HG02798 (cell line): ENCODE data around the gene COG5.

Source experiments
- ATAC-seq: cut with Tn5 transposase; IDR thresholded peaks from one replicate; pipeline ENCODE4 v1.9.1; 2021; ENCODE audit warnings: mild to moderate bottlenecking; ENCODE audit not compliant: unreplicated experiment, poor library complexity

The COG5 gene

DNA sequence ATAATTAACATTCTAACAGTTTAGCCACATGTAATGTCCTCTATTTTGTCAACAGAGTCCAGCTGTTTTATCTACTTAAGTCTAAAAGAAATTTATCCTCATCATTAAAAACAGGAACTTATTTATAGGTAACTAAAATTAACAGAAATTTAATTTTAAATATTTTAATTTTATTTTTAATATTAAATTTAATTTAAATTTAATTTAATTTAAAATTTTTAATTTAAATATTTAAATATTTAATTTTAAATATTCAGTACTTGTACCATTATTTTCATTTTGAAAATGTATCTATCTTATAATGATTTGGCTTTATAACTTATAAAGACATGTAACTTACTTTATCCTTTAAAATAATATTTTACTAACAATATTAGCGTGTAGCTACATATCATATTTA lies 94.9 kb downstream of the COG5 start:
- no peak for ATAC-seq

DNA sequence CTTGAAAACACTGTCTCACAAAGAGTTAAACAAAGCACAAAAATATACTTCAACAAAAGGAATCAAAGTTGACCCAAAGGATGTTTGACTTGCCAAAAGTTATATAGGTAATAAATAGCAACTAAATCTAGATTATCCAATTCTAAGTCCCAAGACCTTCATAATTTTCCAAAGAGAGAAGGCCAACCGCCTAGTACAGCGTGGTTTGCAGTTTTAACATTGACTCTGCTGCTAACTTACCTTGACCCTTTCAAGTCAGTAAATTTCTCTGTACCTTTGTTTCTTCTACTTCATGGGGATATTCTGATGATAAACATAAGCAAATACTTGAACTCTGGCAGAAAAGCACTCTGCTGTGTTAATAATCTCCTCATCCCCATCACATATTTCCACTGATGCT lies 95.7 kb downstream of the COG5 start:
- no peak for ATAC-seq

- no peak for ATAC-seq
Observed at GRCh38 chr7:107464666-107465226, 99.0 kb downstream of the COG5 start.

GRCh38 chr7:107463139-107464078 lies 100.3 kb downstream of the COG5 start:
- peak; percentile 57 for ATAC-seq

DNA sequence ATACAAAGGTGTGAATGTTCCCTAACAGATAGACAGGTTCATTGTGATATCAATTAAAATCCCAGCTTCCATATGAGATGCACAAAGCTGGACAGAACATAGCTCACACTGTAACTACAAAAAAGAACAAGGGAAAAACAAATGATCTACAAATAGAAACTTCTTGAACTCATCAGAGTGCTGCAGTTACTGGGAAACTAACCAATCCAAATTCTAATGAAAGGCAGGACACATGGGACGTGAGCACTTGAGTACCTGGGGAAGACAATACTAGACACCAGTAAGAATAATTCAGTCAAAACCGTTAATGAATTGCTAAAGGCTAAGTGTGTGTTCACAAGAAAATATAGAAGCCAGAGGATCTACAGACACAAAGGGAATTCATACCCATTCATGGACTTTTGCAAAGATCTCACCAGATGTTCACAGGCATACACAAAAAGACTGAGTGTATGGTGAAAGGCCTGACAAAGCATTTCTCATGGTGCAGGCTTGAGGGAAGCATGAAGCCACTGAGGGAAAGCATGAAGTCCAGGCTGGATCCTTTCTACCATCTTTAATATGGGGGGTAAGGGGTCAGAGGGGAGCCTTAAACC lies 101.7 kb downstream of the COG5 start:
- no peak for ATAC-seq

- ATAC-seq, result no peak
Observed at GRCh38 chr7:107453388-107453787, 110.3 kb downstream of the COG5 start.

- ATAC-seq, result no peak
Observed at GRCh38 chr7:107450970-107451369, 112.8 kb downstream of the COG5 start.

GRCh38 chr7:107446988-107447387 lies 116.7 kb downstream of the COG5 start:
- no peak for ATAC-seq

DNA sequence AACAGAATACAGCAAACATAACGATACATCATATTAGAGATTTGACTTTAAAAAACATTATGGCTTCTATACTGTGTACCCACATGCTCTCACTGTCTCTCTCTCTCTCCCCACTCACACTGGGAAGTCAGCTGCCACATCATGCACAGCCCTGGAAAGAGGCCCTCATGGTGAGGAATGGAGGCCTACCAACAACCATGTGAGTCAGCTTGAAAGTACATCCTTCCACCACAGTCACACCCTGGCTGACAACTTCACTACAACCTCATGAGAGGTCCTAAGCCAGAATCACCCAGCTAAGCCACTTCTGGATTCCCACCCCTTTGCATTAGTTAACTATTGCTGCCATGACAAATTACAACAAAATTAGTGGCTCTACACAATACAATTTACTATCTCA lies 117.2 kb downstream of the COG5 start:
- ATAC-seq, result no peak

GRCh38 chr7:107442678-107443077 lies 121.0 kb downstream of the COG5 start:
- ATAC-seq, result no peak

- no peak for ATAC-seq
Observed at GRCh38 chr7:107441581-107442422, 121.9 kb downstream of the COG5 start.

DNA sequence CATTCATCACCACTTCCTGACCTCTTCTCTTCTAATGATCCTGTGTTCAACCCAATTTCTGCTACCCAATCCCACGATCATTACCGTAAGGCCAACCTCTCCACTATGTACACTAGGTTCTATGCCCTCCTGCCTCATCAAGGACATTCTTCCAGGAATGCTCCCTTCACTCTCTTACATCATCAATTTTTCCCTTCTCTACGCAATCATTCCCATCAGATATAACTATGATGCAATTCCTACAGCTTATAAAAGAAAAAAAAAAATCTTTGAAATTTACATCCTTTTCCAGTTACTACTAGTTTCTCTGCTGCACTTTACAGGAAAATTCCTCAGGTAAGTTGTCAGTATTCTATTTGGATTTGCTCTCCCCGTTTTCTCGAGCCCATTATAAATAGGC lies 124.7 kb downstream of the COG5 start:
- no peak for ATAC-seq

GRCh38 chr7:107435749-107436148 lies 128.0 kb downstream of the COG5 start:
- ATAC-seq, result no peak

- ATAC-seq, result no peak
Observed at GRCh38 chr7:107432261-107432660, 131.5 kb downstream of the COG5 start.

- ATAC-seq, result no peak
Observed at GRCh38 chr7:107430057-107430456, 133.7 kb downstream of the COG5 start.

GRCh38 chr7:107428642-107429041 lies 135.1 kb downstream of the COG5 start:
- ATAC-seq, result no peak

DNA sequence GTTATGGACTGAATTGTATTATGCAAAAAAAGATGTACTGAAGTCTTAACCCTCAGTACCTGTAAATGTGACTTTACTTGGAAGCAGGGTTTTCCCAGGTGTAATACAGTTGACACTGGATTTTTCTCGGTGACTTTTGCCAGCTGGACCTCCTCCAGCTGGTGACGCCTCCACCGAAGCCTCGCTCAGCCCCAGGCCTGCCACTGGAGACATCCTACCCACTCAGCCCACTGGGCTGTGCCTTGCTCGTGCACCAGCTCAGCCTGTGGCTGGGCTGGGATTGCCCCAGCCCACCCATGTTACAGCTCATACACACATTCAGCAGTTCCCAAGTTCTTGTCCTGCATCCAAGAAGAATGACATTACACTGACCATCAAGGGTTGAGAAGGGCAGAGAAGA lies 136.3 kb downstream of the COG5 start:
- no peak for ATAC-seq

- ATAC-seq, result no peak
Observed at GRCh38 chr7:107414198-107414597, 149.5 kb downstream of the COG5 start.

DNA sequence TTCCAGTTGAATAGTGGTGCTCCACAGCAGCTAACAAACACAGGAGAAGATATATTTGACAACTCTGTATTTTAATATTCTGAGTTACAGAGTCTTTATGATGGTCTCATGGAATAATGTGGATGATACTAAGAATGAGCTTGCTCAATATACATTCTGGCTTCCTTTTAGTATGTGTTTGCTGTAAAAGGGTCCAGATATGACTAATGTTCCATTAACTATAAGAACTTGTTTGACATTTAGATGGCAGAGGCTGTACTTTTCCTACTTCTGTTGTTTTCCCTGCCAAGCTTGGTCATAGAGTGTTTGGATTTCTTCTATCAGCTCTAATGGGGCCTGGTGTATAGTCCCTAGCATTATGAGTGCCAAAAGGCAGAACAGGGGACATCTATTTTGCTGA lies 155.4 kb downstream of the COG5 start:
- ATAC-seq, result no peak

DNA sequence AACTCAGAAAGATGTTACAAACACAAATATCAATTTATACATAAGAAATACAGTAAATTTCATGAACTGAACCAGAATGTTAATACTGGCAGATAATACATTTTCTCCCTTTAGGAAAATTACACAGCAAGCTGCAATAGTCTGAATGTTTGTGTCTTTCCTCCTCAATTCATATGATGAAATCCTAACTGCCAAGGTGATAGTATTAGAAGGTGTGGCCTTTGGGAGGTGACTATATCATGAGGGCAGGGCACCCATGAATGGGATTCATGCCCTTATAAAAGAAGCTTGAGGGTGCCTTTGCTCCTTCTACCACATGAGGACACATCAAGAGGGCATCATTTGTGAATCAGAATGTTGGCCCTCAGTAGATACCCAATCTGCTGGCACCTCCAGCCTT lies 158.2 kb downstream of the COG5 start:
- no peak for ATAC-seq
